ENCODE data around the gene CLNK.

DNA sequence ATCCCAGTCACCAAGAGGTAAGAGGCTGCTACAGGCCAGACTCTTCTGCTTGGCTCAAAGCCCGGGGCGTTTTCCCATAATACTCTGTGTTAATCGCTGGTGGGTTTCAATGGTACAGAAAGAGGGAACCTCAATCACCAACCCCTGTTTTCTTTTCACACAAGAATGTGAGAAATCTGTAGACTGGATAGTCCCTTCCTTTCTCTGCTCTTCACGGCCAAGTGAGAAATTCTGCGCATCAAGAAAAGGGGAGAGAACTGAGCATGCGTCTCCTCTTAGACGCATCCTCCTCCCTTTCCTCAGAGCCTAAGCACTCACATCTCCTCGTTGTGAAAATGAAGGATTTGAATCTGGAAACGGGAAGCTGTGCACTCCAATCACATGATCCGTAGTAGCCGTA is 64.7 kb downstream of the CLNK start:
- no peak for TF ChIP-seq FOXM1 (IDR thresholded peaks at IDR 0.05; ENCODE audit: borderline replicate concordance)
- no peak for TF ChIP-seq ELF4 (IDR thresholded peaks at IDR 0.05)
- no peak for TF ChIP-seq TARDBP (IDR thresholded peaks at IDR 0.05)
